H9 (cell line): ENCODE data around the gene THAP4. TPM values are rescaled to one million over a fixed set of nuclear protein-coding genes. Genes with fewer than 3 reads are reported as not detected.

Source experiments
- DNase-seq: peaks from one replicate; pipeline ENCODE4 v3.0.0-alpha.2; 2017
- H2AFZ ChIP-seq: one replicate; pipeline ENCODE4 v1.6.1; 2013; ENCODE audit warnings: mild to moderate bottlenecking, low read length, control low read depth, moderate library complexity
- H2AK5ac ChIP-seq: 2 replicates; pipeline ENCODE4 v1.6.1; 2013; ENCODE audit warnings: low read length, control low read depth, mixed read lengths; ENCODE audit not compliant: insufficient read length
- H2BK120ac ChIP-seq: one replicate; pipeline ENCODE4 v1.6.1; 2013; ENCODE audit warnings: low read depth, mild to moderate bottlenecking, low read length, control low read depth, inconsistent platforms; ENCODE audit not compliant: poor library complexity, severe bottlenecking
- H2BK12ac ChIP-seq: 2 replicates; pipeline ENCODE4 v1.6.1; 2013; ENCODE audit warnings: low read length, control low read depth, mixed read lengths, low read depth; ENCODE audit not compliant: insufficient read length
- H2BK15ac ChIP-seq: 2 replicates; pipeline ENCODE4 v1.6.1; 2013; ENCODE audit warnings: low read depth, low read length, control low read depth
- H2BK20ac ChIP-seq: one replicate; pipeline ENCODE4 v1.6.1; 2013; ENCODE audit warnings: low read depth, mild to moderate bottlenecking, low read length, control low read depth, inconsistent platforms; ENCODE audit not compliant: poor library complexity, severe bottlenecking
- H2BK5ac ChIP-seq: 2 replicates; pipeline ENCODE4 v1.6.1; 2013; ENCODE audit warnings: low read length, control low read depth, mixed read lengths; ENCODE audit not compliant: insufficient read length
- H3K14ac ChIP-seq: 2 replicates; pipeline ENCODE4 v1.6.1; 2013; ENCODE audit warnings: low read length, control low read depth; ENCODE audit not compliant: insufficient read depth
- H3K18ac ChIP-seq: 2 replicates; pipeline ENCODE4 v1.6.1; 2013; ENCODE audit warnings: low read depth, mild to moderate bottlenecking, mixed read lengths, low read length, control low read depth; ENCODE audit not compliant: insufficient read length
- H3K23ac ChIP-seq: 2 replicates; pipeline ENCODE4 v1.6.1; 2013; ENCODE audit warnings: low read length, control low read depth, mixed read lengths, low read depth; ENCODE audit not compliant: insufficient read length
- H3K23me2 ChIP-seq: 2 replicates; pipeline ENCODE4 v1.6.1; 2013; ENCODE audit warnings: low read depth, mild to moderate bottlenecking, mixed read lengths, low read length, control low read depth; ENCODE audit not compliant: insufficient read length, poor library complexity, severe bottlenecking
- H3K27ac ChIP-seq: 2 replicates; pipeline ENCODE4 v1.5.1; 2013; ENCODE audit warnings: low read length, control low read depth, mixed read lengths, low read depth; ENCODE audit not compliant: insufficient read length
- H3K27me3 ChIP-seq: 2 replicates; pipeline ENCODE4 v1.6.1; 2013; ENCODE audit warnings: low read length, control low read depth, inconsistent platforms; ENCODE audit not compliant: insufficient read depth
- H3K4ac ChIP-seq: 2 replicates; pipeline ENCODE4 v1.6.1; 2013; ENCODE audit warnings: low read depth, mild to moderate bottlenecking, control low read depth, inconsistent platforms, low read length, moderate library complexity
- H3K4me1 ChIP-seq: 2 replicates; pipeline ENCODE4 v1.6.1; 2013; ENCODE audit warnings: low read length, control low read depth, inconsistent platforms; ENCODE audit not compliant: insufficient read depth
- H3K4me2 ChIP-seq: 2 replicates; pipeline ENCODE4 v1.6.1; 2013; ENCODE audit warnings: low read length, control low read depth, mixed read lengths; ENCODE audit not compliant: insufficient read length, insufficient read depth
- H3K56ac ChIP-seq: 2 replicates; pipeline ENCODE4 v1.6.1; 2013; ENCODE audit warnings: low read depth, mild to moderate bottlenecking, mixed read lengths, low read length, control low read depth; ENCODE audit not compliant: insufficient read length
- H3K79me1 ChIP-seq: 2 replicates; pipeline ENCODE4 v1.6.1; 2013; ENCODE audit warnings: low read depth, mild to moderate bottlenecking, moderate library complexity, low read length, control low read depth, inconsistent platforms; ENCODE audit not compliant: insufficient read depth, poor library complexity, severe bottlenecking
- H3K79me2 ChIP-seq: 2 replicates; pipeline ENCODE4 v1.6.1; 2013; ENCODE audit warnings: low read length, control low read depth, inconsistent platforms; ENCODE audit not compliant: insufficient read depth
- H3K9ac ChIP-seq: 2 replicates; pipeline ENCODE4 v1.6.1; 2013; ENCODE audit warnings: low read length, control low read depth, mixed read lengths; ENCODE audit not compliant: insufficient read length; ENCODE audit errors: extremely low read depth
- H3K9me3 ChIP-seq: one replicate; pipeline ENCODE4 v1.6.1; 2013; ENCODE audit warnings: low read depth, low read length, inconsistent platforms; ENCODE audit not compliant: control insufficient read depth
- H3T11ph ChIP-seq: one replicate; pipeline ENCODE4 v1.6.1; 2013; ENCODE audit warnings: mild to moderate bottlenecking, low read length, control low read depth, inconsistent platforms
- H4K20me1 ChIP-seq: one replicate; pipeline ENCODE4 v1.6.1; 2013; ENCODE audit not compliant: control insufficient read depth, insufficient read length, insufficient read depth
- H4K5ac ChIP-seq: 2 replicates; pipeline ENCODE4 v1.6.1; 2013; ENCODE audit warnings: low read depth, mild to moderate bottlenecking, mixed read lengths, low read length, control low read depth; ENCODE audit not compliant: insufficient read length
- H4K8ac ChIP-seq: replicated peaks from 2 replicates; pipeline ENCODE4 v1.6.1; 2013; ENCODE audit warnings: low read length, control low read depth, mixed read lengths, low read depth; ENCODE audit not compliant: insufficient read length
- H4K91ac ChIP-seq: 2 replicates; pipeline ENCODE4 v1.6.1; 2013; ENCODE audit warnings: low read depth, mild to moderate bottlenecking, moderate library complexity, mixed read lengths, low read length, control low read depth; ENCODE audit not compliant: insufficient read length
- H3K27ac Mint-ChIP-seq, 3 experiments: 2 replicates in 2 of 3; 3 replicates in 1 of 3; pipeline ENCODE4 v1.8.0; 2020 to 2021; ENCODE audit warnings: mixed read lengths in 3 of 3, mild to moderate bottlenecking in 1 of 3, moderate library complexity in 1 of 3
- H3K27me3 Mint-ChIP-seq: 2 replicates; pipeline ENCODE4 v1.8.0; 2021; ENCODE audit warnings: low read depth, mild to moderate bottlenecking, moderate library complexity, mixed read lengths
- H3K36me3 Mint-ChIP-seq, 3 experiments: 2 replicates in 2 of 3; 3 replicates in 1 of 3; pipeline ENCODE4 v1.8.0; 2020 to 2021; ENCODE audit warnings: low read depth in 3 of 3, mixed read lengths in 3 of 3; ENCODE audit not compliant: insufficient read depth in 1 of 3
- H3K4me1 Mint-ChIP-seq, 2 experiments: 2 replicates each; pipeline ENCODE4 v1.8.0; 2020; ENCODE audit warnings: mixed read lengths in 2 of 2
- H3K4me3 Mint-ChIP-seq, 2 experiments: 2 replicates in 1 of 2; 3 replicates in 1 of 2; pipeline ENCODE4 v1.8.0; 2020 to 2021; ENCODE audit warnings: mild to moderate bottlenecking in 2 of 2, mixed read lengths in 2 of 2, moderate library complexity in 1 of 2
- H3K9me3 Mint-ChIP-seq, 2 experiments: 2 replicates in 1 of 2; 3 replicates in 1 of 2; pipeline ENCODE4 v1.8.0; 2020; ENCODE audit warnings: mild to moderate bottlenecking in 2 of 2, mixed read lengths in 2 of 2, moderate library complexity in 1 of 2
- CTCF ChIP-seq: fragments of 200-600 bp; sonication (generic); conservative IDR thresholded peaks from 3 replicates; pipeline ENCODE4 v1.8.0; 2021; ENCODE audit warnings: antibody characterized with exemption, mild to moderate bottlenecking
- WGBS: extraction: QIAGEN DNeasy Blood & Tissue Kit; methylation state at CpG from one replicate; pipeline ENCODE4 v1.1.7; 2013; ENCODE audit warnings: missing lambda C conversion rate, low lambda C conversion rate, mixed read lengths; ENCODE audit not compliant: insufficient read length; ENCODE audit errors: extremely low coverage; 5-methylcytosine and 5-hydroxymethylcytosine counted together
- total RNA-seq: library from RNA; stranded (reverse); gene quantifications from 2 replicates; pipeline ENCODE4 v1.2.1, GENCODE V29; 2021

The THAP4 gene
- total RNA-seq, 1 experiment from 2014 or later = 70.6 TPM

DNA sequence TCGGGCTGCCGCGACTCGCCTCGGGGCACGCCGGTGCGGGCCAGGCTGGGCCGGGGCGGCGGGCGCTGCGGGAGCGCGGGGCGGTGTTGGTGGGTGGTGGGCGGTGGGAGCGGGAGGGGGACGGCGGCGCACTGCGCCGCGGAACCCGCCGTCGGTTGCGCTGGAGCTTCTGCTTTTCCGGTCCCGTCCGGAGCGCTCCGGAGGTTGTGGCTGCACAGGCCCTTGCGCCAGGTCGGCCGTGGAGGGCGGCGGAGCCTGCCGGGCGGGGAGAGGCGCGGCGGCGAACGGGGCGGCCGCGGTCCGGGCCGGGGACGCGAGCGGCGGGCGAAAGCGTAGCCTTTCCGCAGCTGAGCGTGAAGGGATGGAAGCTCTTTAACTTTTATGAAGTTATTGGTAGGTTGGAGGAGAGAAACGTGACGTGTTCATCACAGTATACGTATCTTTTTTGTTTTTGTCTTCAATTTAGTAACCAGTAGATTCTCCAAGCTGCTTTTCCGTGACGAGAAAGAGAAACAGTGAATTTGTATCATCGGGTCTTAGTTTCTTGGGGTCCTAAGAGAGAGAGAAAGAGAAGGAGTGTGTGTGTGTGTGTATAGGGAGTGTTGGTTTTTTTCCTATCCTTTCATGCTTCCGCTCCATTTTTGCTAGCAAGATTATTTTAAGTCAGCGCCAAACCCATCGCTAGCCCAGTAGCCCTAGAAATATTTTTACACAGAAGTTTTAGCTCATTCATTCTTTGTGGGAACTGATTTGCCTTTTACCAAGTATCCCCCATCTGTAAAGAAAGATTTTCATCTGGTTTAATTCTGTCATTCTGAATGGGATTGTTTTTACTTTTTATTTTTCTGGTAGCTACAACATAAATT is 1.1 kb upstream of the THAP4 start:
- Histone ChIP-seq H4K20me1 (no peaks in the 10 kb centered on the region), H4K5ac (no peak overlapping the region)
- WGBS = no CpG with 5 or more reads among the region's 67 CpGs

More for the DNA sequence above, 1.1 kb upstream of the THAP4 start:
- H3K27ac Mint-ChIP-seq = peak overlapping the region in 1 of 3 experiments; percentile 94; a peak in 2 of 7 replicates
- H3K4me1 ChIP-seq = peaks cover 3% of the 10 kb centered on the region
- no peak overlapping the region for H2BK120ac ChIP-seq
- no peak overlapping the region for H2BK20ac ChIP-seq
- no peak overlapping the region for H2BK12ac ChIP-seq
- no peak overlapping the region for H4K91ac ChIP-seq
- H2AK5ac ChIP-seq = no peak overlapping the region
- peaks cover 6% of the 10 kb centered on the region for H3K9me3 ChIP-seq
- H3K79me2 ChIP-seq = peaks cover 37% of the 10 kb centered on the region; the same call in 1 of the 2 replicates
- peaks cover 8% of the 10 kb centered on the region for H3K23me2 ChIP-seq
- H3T11ph ChIP-seq = no peak overlapping the region
- no peak overlapping the region for H2BK15ac ChIP-seq
- no peak for DNase-seq
- peak overlapping the region; percentile 83 for H3K9ac ChIP-seq
- no peak overlapping the region for H3K56ac ChIP-seq
- H3K79me1 ChIP-seq = peaks cover 18% of the 10 kb centered on the region
- H3K9me3 Mint-ChIP-seq = peaks cover 4 to 8% of the 10 kb centered on the region in 2 experiments; a peak in 4 of 5 replicates
- peak overlapping the region; percentile 90 to 91 for H3K4me3 Mint-ChIP-seq
- H3K23ac ChIP-seq = no peak overlapping the region
- peaks cover 31 to 35% of the 10 kb centered on the region in 2 experiments for H3K4me1 Mint-ChIP-seq
- H3K4ac ChIP-seq = no peak overlapping the region
- H3K27me3 Mint-ChIP-seq = no peaks in the 10 kb centered on the region
- no peak overlapping the region for H3K14ac ChIP-seq
- H3K27me3 ChIP-seq = no peaks in the 10 kb centered on the region
- H4K8ac ChIP-seq = no peak overlapping the region
- TF ChIP-seq CTCF = no peak
- peaks cover 28 to 44% (median 35%) of the 10 kb centered on the region in 3 experiments for H3K36me3 Mint-ChIP-seq
- no peak overlapping the region for H3K27ac ChIP-seq
- no peak overlapping the region for H3K18ac ChIP-seq
- H3K4me2 ChIP-seq = peak overlapping the region; percentile 87
- no peak overlapping the region for H2BK5ac ChIP-seq
- no peak overlapping the region for H2AFZ ChIP-seq
